Raji (cell line): ENCODE measurements around the gene BPIFB3.

Source experiments
- POLR2A ChIP-seq: IDR thresholded peaks from 2 replicates; pipeline ENCODE4 v1.6.1; 2011; ENCODE audit warnings: low read depth, low read length, control low read depth; ENCODE audit not compliant: insufficient read depth

Gene BPIFB3

GRCh38 chr20:33082546-33082945 lies 28.8 kb downstream of the BPIFB3 start:
- no peak for TF ChIP-seq POLR2A

- no peak for TF ChIP-seq POLR2A
These were observed 30.0 kb downstream of the BPIFB3 start for GRCh38 chr20:33083544-33084340.

- no peak for TF ChIP-seq POLR2A
These were observed 31.0 kb downstream of the BPIFB3 start for GRCh38 chr20:33084722-33085121.

GRCh38 chr20:33086052-33086722 lies 32.5 kb downstream of the BPIFB3 start:
- TF ChIP-seq POLR2A: no peak

GRCh38 chr20:33091147-33091546 lies 37.4 kb downstream of the BPIFB3 start:
- TF ChIP-seq POLR2A: no peak

GRCh38 chr20:33091693-33092092 lies 38.0 kb downstream of the BPIFB3 start:
- no peak for TF ChIP-seq POLR2A

- TF ChIP-seq POLR2A: no peak
These were observed 38.7 kb downstream of the BPIFB3 start for GRCh38 chr20:33092361-33092760.

- TF ChIP-seq POLR2A: no peak
These were observed 39.4 kb downstream of the BPIFB3 start for GRCh38 chr20:33093074-33093473.

GRCh38 chr20:33093582-33093981 lies 39.9 kb downstream of the BPIFB3 start:
- TF ChIP-seq POLR2A: no peak

- TF ChIP-seq POLR2A: no peak
These were observed 41.5 kb downstream of the BPIFB3 start for GRCh38 chr20:33095249-33095648.

- TF ChIP-seq POLR2A: no peak
These were observed 43.3 kb downstream of the BPIFB3 start for GRCh38 chr20:33097001-33097400.

GRCh38 chr20:33099843-33100538 lies 46.3 kb downstream of the BPIFB3 start:
- no peak for TF ChIP-seq POLR2A

GRCh38 chr20:33103556-33103955 lies 49.9 kb downstream of the BPIFB3 start:
- no peak for TF ChIP-seq POLR2A

GRCh38 chr20:33104336-33104735 lies 50.6 kb downstream of the BPIFB3 start:
- no peak for TF ChIP-seq POLR2A

- no peak for TF ChIP-seq POLR2A
These were observed 51.7 kb downstream of the BPIFB3 start for GRCh38 chr20:33105316-33105924.
